Kidney tubule cell (primary cell): ENCODE results near the gene FCHSD2.
A peak's percentile ranks its signal among the peaks of the same experiment; 100 is the strongest.
"Not testable (repeated sequence)": the region's sequence is repeated elsewhere in the genome, so short reads cannot be mapped to it uniquely, and the experiment has no call there.

Experiments used
- DNase-seq: peaks from one replicate; pipeline ENCODE4 v3.0.0-alpha.2; 2018; ENCODE audit warnings: low spot score

FCHSD2 gene

GRCh38 chr11:73011126-73011817, 130.8 kb downstream of the FCHSD2 start:
- DNase-seq: no peak

GRCh38 chr11:73009972-73010371, 132.1 kb downstream of the FCHSD2 start:
- DNase-seq: no peak

- DNase-seq: no peak
These were observed 138.0 kb downstream of the FCHSD2 start for GRCh38 chr11:73004088-73004487.

- no peak for DNase-seq
These were observed 139.0 kb downstream of the FCHSD2 start for GRCh38 chr11:73003088-73003487.

GRCh38 chr11:73002214-73002613, 139.9 kb downstream of the FCHSD2 start:
- DNase-seq: no peak

- peak; percentile 64 for DNase-seq
These were observed 140.5 kb downstream of the FCHSD2 start for GRCh38 chr11:73001615-73002014.

- no peak for DNase-seq
These were observed 143.4 kb downstream of the FCHSD2 start for GRCh38 chr11:72998676-72999075.

GRCh38 chr11:72996959-72997358, 145.2 kb downstream of the FCHSD2 start:
- no peak for DNase-seq

GRCh38 chr11:72989727-72990126, 152.4 kb downstream of the FCHSD2 start:
- no peak for DNase-seq

GRCh38 chr11:72988821-72989220, 153.3 kb downstream of the FCHSD2 start:
- no peak for DNase-seq

- DNase-seq: no peak
These were observed 156.5 kb downstream of the FCHSD2 start for GRCh38 chr11:72985645-72986044.

GRCh38 chr11:72984453-72985077, 157.6 kb downstream of the FCHSD2 start:
- no peak for DNase-seq

- DNase-seq: no peak
These were observed 158.6 kb downstream of the FCHSD2 start for GRCh38 chr11:72983560-72983959.

GRCh38 chr11:72981971-72982685, 160.0 kb downstream of the FCHSD2 start:
- DNase-seq: no peak

- no peak for DNase-seq
These were observed 161.0 kb downstream of the FCHSD2 start for GRCh38 chr11:72981080-72981479.

- DNase-seq: not testable (repeated sequence)
These were observed 164.3 kb downstream of the FCHSD2 start for GRCh38 chr11:72977782-72978181.

- not testable (repeated sequence) for DNase-seq
These were observed 165.6 kb downstream of the FCHSD2 start for GRCh38 chr11:72976522-72976892.

- DNase-seq: no peak
These were observed 166.2 kb downstream of the FCHSD2 start for GRCh38 chr11:72975778-72976521.

GRCh38 chr11:72974487-72975205, 167.5 kb downstream of the FCHSD2 start:
- DNase-seq: no peak

- DNase-seq: no peak
These were observed 169.5 kb downstream of the FCHSD2 start for GRCh38 chr11:72972496-72973128.

- no peak for DNase-seq
These were observed 170.7 kb downstream of the FCHSD2 start for GRCh38 chr11:72971192-72971967.
